ENCODE results near the gene TNIK.
"Not testable (repeated sequence)": the region's sequence is repeated elsewhere in the genome, so short reads cannot be mapped to it uniquely, and the experiment has no call there.

TNIK gene

GRCh38 chr3:171446801-171447578 lies 13.2 kb downstream of the TNIK start:
- DNase-seq (ENCODE audit: low read depth in 2 of 2), result no peak

- DNase-seq (ENCODE audit: low read depth in 2 of 2), result no peak
Observed at GRCh38 chr3:171446301-171446700, 13.9 kb downstream of the TNIK start.

GRCh38 chr3:171445620-171446204 lies 14.5 kb downstream of the TNIK start:
- no peak for DNase-seq (ENCODE audit: low read depth in 2 of 2)

- no peak for DNase-seq (ENCODE audit: low read depth in 2 of 2)
Observed at GRCh38 chr3:171444001-171444690, 16.1 kb downstream of the TNIK start.

- DNase-seq (ENCODE audit: low read depth in 2 of 2), result no peak
Observed at GRCh38 chr3:171443211-171443957, 16.8 kb downstream of the TNIK start.

GRCh38 chr3:171442184-171442583 lies 18.0 kb downstream of the TNIK start:
- no peak for DNase-seq (ENCODE audit: low read depth in 2 of 2)

- DNase-seq (ENCODE audit: low read depth in 2 of 2), result no peak
Observed at GRCh38 chr3:171441381-171441780, 18.8 kb downstream of the TNIK start.

GRCh38 chr3:171439996-171440395 lies 20.2 kb downstream of the TNIK start:
- no peak for DNase-seq (ENCODE audit: low read depth in 2 of 2)

- DNase-seq (ENCODE audit: low read depth in 2 of 2), result no peak
Observed at GRCh38 chr3:171437115-171437756, 23.0 kb downstream of the TNIK start.

GRCh38 chr3:171436380-171436779 lies 23.8 kb downstream of the TNIK start:
- DNase-seq (ENCODE audit: low read depth in 2 of 2), result no peak

GRCh38 chr3:171435757-171436156 lies 24.4 kb downstream of the TNIK start:
- DNase-seq (ENCODE audit: low read depth in 2 of 2), result no peak

- DNase-seq (ENCODE audit: low read depth in 2 of 2), result no peak
Observed at GRCh38 chr3:171435143-171435542, 25.1 kb downstream of the TNIK start.

GRCh38 chr3:171432548-171432947 lies 27.7 kb downstream of the TNIK start:
- DNase-seq (ENCODE audit: low read depth in 2 of 2), result no peak

GRCh38 chr3:171431550-171431949 lies 28.7 kb downstream of the TNIK start:
- DNase-seq (ENCODE audit: low read depth in 2 of 2), result no peak

- DNase-seq (ENCODE audit: low read depth in 2 of 2), result no peak
Observed at GRCh38 chr3:171430530-171430929, 29.7 kb downstream of the TNIK start.

- DNase-seq (ENCODE audit: low read depth in 2 of 2), result no peak
Observed at GRCh38 chr3:171429635-171430034, 30.6 kb downstream of the TNIK start.

- no peak for DNase-seq (ENCODE audit: low read depth in 2 of 2)
Observed at GRCh38 chr3:171428892-171429291, 31.3 kb downstream of the TNIK start.

- no peak for DNase-seq (ENCODE audit: low read depth in 2 of 2)
Observed at GRCh38 chr3:171428321-171428787, 31.9 kb downstream of the TNIK start.

- no peak for DNase-seq (ENCODE audit: low read depth in 2 of 2)
Observed at GRCh38 chr3:171427771-171428320, 32.4 kb downstream of the TNIK start.

GRCh38 chr3:171424063-171424462 lies 36.1 kb downstream of the TNIK start:
- DNase-seq (ENCODE audit: low read depth in 2 of 2), result not testable (repeated sequence)

- DNase-seq (ENCODE audit: low read depth in 2 of 2), result not testable (repeated sequence)
Observed at GRCh38 chr3:171422855-171423254, 37.4 kb downstream of the TNIK start.

All from stimulated activated CD4-positive, alpha-beta T cell treated with anti-CD3 and anti-CD28 coated beads, Interleukin-1b, Interleukin-23, amount 100 ng/mL, for 4 hours (primary cell).